Stimulated activated CD8-positive, alpha-beta memory T cell treated with anti-CD3 and anti-CD28 coated beads, Interleukin-12 subunit alpha, Interleukin-12 subunit beta, amount 100 ng/mL, for 24 hours (primary cell): ENCODE results near the gene CMAS.
"Not testable (repeated sequence)": the region's sequence is repeated elsewhere in the genome, so short reads cannot be mapped to it uniquely, and the experiment has no call there.

Experiments used
- DNase-seq: peaks from one replicate; pipeline ENCODE4 v3.0.0-alpha.2; 2020; ENCODE audit errors: extremely low read depth

Gene CMAS

DNA sequence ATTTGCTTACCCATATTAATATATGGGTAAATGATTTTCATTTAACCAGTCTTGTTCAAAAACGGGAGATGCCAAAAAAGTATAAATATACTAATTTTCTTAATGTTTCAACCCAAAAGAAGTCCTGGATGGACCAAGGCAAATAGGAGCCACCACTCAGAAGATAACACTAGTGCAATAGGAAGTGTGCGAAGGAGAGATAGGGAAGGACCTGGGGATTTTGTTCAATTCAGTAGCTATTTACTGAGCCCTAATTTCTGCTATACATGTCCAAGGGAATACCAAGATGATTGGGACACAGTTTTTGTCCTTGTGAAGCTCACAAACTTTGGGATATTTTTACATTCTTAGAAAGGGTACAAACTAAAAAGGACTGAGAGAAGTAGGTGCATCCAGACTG is 1.5 kb downstream of the CMAS start:
- DNase-seq: no peak

DNA sequence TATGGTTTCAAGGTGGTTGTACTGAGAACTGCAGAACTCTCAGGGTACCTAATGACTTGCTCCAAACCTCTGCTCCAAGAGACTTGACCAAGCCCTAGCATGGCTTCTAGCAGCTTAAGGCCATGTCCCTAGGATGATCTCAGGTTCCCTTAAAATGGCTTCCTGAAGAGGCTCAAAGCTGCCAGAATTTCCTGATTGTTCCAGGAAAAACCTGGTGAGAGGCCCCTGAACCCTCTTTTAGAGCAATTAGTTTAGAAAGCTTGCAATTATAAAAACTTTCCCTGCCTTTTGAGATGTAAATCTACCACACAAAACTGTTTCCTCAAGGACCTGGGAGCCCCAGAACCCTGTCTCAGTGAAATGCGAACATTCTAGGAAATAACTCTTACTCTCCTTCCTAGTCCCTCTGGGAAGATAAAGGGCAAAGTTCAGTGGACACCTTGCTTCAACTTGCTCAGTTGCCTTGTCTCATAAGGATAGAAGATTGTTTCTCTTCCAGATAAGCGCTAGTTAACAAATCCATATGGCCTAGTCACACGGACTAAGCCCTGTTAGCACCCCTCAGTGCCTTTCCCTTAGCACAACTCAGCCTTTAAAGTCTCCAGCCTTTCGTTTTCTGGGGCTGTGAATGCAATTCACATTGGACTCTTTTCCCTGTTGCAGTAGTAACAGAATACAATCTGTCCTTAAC is 2.5 kb downstream of the CMAS start:
- no peak for DNase-seq

DNA sequence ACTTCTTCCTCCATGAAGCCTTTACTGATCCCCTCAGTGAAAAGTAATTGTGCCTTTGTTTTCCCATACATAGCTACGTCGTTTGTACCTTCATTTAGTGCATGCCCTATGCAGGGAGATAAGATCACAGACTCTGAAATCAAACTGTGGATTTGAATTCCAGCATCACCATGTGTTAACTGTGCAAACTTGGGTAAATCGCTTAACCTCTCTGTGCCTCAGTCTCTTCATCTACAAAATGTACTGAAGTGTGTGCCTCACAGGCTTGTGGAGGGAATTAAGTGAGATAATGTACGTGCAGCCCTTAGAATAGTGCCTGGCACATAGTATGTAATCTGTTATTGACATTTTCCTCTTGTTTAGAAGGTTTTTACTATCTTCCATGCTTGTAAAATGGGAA is 4.1 kb downstream of the CMAS start:
- DNase-seq: no peak

GRCh38 chr12:22051114-22051698 is 5.2 kb downstream of the CMAS start:
- DNase-seq: no peak

DNA sequence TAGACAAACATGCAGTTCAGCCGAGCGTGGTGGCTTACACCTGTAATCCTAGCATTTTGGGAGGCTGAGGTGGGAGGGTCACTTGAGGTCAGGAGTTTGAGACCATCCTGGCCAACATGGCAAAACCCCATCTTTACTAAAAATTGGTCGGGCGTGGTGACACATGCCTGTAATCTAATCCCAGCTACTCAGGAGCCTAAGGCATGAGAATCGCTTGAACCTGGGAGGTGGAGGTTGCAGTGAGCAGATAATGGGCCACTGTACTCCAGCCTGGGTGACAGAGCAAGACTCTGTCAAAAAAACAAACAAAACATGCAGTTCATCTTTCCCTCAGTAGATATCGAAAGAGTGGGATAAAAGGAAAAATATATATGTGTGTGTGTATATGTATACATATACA is 7.0 kb downstream of the CMAS start:
- DNase-seq: not testable (repeated sequence)

- no peak for DNase-seq
Measured at GRCh38 chr12:22054155-22054554, 8.1 kb downstream of the CMAS start.

- DNase-seq: no peak
Measured at GRCh38 chr12:22056607-22057006, 10.6 kb downstream of the CMAS start.

- no peak for DNase-seq
Measured at GRCh38 chr12:22059976-22060647, 14.1 kb downstream of the CMAS start.

DNA sequence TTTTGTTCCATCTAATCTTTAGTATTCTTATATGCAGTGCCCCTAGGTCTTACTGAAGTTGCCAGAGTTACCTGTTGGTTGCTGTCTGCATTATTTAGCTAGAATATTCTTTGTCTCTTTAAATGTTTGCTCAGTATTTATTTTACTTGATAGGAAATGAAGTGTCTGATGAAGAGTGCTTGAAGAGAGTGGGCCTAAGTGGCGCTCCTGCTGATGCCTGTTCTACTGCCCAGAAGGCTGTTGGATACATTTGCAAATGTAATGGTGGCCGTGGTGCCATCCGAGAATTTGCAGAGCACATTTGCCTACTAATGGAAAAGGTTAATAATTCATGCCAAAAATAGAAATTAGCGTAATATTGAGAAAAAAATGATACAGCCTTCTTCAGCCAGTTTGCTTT is 18.9 kb downstream of the CMAS start:
- no peak for DNase-seq

- DNase-seq: no peak
Measured at GRCh38 chr12:22066310-22066709, 20.3 kb downstream of the CMAS start.

- no peak for DNase-seq
Measured at GRCh38 chr12:22069851-22070250, 23.8 kb downstream of the CMAS start.

DNA sequence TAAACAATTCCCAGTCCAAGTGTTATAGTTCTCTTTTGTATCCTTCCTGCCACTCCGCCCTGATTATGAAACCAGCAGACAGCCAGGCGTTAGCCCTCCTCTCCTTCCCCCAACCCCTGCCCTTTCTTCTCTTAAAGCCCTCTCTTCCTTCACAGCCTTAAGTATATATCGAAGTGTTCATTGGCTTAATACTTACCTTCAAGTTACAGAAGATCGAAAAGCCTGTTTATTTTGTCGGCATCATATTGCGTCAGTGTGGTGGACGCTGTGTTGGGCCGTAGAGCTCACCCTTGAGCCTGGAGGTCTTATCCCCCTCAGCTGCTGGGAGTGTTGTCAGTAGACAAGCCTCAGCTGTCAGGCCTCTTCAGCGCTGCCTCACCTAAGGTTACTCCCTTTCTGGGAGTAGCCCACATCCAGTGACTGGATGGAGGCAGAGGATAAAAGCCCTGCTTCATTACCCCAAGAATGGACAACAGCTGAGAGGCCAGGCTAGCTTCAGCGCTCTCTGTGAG is 36.2 kb downstream of the CMAS start:
- DNase-seq: no peak

GRCh38 chr12:22083167-22083566 is 37.1 kb downstream of the CMAS start:
- no peak for DNase-seq

DNA sequence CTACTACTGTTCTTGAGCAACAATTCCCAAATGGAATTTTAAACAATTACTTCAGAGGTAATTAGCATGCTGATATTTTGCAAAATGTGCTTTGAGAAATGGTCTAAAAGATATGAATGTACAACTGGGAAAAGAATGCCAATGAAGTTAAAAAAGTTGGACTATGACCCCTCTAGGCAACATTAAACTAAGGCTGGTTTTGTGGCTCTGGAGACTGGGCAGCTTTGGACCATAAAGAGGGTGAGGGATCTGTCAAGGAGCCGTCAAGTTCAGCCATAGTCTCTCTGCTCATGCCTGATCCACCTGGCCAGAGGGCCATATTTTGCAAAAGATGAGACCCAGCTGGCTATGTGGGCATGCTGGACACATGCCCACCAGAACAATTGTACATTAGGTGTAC is 38.8 kb downstream of the CMAS start:
- DNase-seq: no peak

DNA sequence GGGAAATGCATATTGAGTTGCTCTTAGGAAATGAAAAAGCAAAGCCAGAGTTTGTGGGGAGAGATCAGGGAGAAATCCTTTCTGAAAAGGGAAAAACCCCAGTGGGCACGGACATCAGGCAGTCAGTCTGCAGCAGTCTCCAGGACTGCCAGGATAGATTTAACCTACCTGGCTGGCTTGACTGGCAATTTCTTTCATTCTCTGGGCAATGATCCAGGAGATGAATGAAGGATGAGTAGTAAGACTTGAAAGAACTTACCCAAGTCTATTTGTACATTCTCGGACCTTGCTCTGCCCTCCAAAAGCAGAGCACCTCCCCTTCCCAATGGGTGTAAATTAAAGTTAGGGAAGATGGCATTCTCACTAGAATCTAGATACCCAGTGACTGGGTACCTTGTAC is 42.9 kb downstream of the CMAS start:
- DNase-seq: no peak

GRCh38 chr12:22089486-22089885 is 43.5 kb downstream of the CMAS start:
- no peak for DNase-seq

GRCh38 chr12:22099062-22099461 is 53.0 kb downstream of the CMAS start:
- DNase-seq: not testable (repeated sequence)

DNA sequence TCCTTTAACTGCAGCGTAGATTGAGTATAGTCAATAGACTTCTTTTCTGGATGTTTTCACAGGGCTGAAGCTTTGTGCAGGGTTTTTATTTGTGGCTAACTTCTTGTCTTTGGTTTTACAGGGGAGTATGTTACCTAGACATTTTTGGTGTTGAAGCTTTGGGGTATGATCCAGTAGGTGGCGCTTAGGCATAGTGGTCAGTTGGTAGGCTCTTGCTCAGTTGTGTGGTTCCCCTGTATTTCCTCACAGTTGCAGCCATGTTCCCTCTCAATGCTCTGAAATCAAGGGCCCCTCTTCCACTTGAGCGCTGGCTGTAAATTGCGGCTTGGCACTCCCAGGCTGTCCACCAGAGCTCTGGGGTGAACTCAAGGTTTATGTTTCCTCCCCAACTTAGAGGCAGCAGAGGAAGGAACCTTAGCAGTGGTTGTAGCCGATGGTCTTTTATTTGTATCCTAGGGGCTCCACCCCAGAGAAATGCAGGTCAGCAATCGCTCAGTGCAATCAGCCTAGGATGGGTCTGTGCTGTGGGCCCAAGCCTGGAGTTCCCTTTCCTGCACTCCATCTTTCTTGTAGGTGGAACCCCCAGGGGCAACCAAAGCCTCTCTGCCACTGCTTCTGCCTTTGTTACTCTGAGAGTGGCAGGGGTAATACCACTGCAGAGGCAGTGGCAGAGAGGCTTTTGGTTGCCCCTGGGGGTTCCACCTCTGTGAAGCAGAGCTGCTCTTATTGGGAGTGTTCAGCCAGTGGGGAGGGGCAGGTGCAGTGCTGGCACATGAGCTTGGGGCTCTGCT is 55.1 kb downstream of the CMAS start:
- no peak for DNase-seq

DNA sequence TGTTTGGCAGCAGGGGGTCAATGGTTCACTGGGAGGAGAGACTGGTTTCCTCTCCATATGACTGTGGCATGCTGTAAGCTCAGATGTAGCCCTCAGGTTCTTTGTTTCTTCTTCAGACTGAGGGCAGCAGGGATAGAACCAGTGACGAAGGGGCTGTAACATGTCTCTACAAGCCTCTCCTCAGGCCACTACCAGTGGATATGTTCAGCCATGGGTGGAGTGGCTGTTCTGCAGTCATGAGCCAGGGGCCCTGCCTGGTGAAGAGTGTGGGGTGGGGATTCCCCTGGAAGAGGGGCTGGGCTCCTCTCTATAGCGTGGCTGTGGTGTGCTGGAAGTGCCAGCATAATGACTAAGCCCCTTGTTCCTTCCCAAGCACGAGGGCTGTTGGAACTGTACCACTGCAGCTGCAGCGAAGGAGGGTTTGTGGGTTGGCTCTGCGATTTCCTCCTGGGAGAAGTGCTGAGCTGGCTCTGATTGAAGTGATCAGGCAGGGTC is 55.8 kb downstream of the CMAS start:
- no peak for DNase-seq

DNA sequence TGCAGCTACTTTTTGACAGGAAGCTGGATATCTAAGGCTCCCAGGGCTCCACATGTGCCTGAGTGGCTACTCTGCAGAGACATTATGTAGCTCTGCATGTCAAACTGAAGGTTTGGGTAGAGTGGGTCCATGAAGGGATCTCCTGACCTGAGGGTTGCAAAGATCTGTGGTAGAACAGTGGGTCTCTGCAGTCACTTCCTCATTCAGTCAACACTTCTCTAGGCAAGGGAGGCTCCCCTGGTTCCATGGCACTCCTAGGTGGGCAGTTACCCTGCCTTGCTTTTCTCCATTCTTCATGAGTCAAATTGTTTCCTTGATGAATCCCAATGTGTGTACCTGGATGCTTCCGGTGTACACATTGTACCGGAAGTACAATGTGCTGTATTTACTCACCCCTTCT is 57.4 kb downstream of the CMAS start:
- DNase-seq: no peak

DNA sequence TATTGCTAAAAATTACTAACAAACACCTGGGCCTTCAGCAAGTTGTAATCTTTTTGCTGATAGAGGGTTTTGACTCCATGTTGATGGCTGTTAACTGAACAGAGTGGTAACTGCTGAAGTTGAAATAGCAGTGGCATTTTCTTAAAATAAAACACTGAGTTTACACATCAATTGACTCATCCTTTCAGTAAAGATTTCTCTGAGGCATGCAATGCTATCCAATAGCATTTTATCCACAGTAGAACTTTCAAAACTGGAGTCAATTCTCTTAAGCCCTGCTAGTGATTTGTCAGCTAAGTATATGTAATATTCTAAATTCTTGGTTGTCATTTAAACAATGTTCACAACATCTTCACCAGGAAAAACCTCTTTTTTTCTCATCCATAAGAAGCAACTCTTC is 59.5 kb downstream of the CMAS start:
- no peak for DNase-seq

DNA sequence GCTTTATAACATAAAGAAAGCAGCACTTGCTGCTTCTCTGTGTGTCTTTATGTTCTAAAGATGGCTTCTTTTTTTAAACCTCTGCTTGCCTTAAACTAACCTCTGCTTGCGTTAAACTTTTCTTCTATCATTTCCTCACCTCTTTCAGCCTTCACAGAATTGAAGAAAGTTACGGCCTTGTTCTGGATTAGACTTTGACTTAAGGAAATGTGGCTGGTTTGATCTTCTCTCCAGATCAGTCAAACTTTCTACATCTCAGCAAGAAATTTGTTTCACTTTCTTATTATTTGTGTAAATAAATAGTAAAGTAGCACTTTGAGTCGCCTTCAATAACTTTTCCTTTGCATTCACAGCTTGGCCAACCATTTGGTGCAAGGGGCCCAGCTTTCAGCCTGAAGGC is 64.2 kb downstream of the CMAS start:
- DNase-seq: no peak
